ENCODE measurements around the gene CHN2. TPM values are rescaled to one million over a fixed set of nuclear protein-coding genes. Genes with fewer than 3 reads are reported as not detected.

CHN2 gene
- total and polyA plus RNA-seq, 2 donors (not counting 1 experiment from before 2014, with no cell fraction given) = 0.86 to 1.4 TPM

GRCh38 chr7:29340696-29341095 is 146.1 kb downstream of the CHN2 start:
- no peak overlapping the region for H3K27ac ChIP-seq (ENCODE audit: low read length in 2 of 2)
- H3K4me1 ChIP-seq (ENCODE audit: control insufficient read depth in 2 of 2, insufficient read depth in 2 of 2, low read length in 2 of 2) = peaks cover 8 to 19% of the 10 kb centered on the region in 2 donors
- Mint-ChIP-seq H3K4me3 (no peak overlapping the region), H3K9me3 (ENCODE audit: insufficient read depth) (no peaks in the 10 kb centered on the region), H3K27me3 (peaks cover 4% of the 10 kb centered on the region), H3K4me1 (peaks cover 12% of the 10 kb centered on the region), H3K27ac (no peak overlapping the region)
- H3K9me3 ChIP-seq (ENCODE audit: control extremely low read depth in 1 of 3, control insufficient read depth in 2 of 3, insufficient read depth in 1 of 3, low read length in 2 of 3) = no peaks in the 10 kb centered on the region
- no peaks in the 10 kb centered on the region for H3K27me3 ChIP-seq (replicated peaks in 1 of 4; ENCODE audit: control extremely low read depth in 1 of 4, control insufficient read depth in 3 of 4, insufficient read depth in 4 of 4, low read length in 3 of 4)
- TF ChIP-seq EZH2 (IDR thresholded peaks at IDR 0.05; ENCODE audit: borderline replicate concordance, insufficient read depth, low read depth, low read length, poor library complexity, severe bottlenecking) = no peak
- TF ChIP-seq CTCF (IDR thresholded peaks at IDR 0.05) = no peak
- H3K36me3 ChIP-seq (replicated peaks in 1 of 2; ENCODE audit: control extremely low read depth in 1 of 2, control insufficient read depth in 1 of 2, extremely low read depth in 1 of 2, insufficient read depth in 2 of 2, low read length in 1 of 2) = no peaks in the 10 kb centered on the region
- H4K20me1 ChIP-seq (ENCODE audit: control insufficient read depth, insufficient read depth, low read length, poor library complexity, severe bottlenecking) = no peaks in the 10 kb centered on the region
- ATAC-seq (ENCODE audit: low read depth) = no peak
- DNase-seq = no peak
- intact Hi-C loops (cut with micrococcal nuclease) = no loop called here
- POLR2A ChIA-PET = no interaction called here
- 95% methylated on average over 7 of the region's 8 CpGs for WGBS (ENCODE audit: insufficient coverage)
- no peak overlapping the region for H3K4me2 ChIP-seq (replicated peaks; ENCODE audit: low read depth, low read length, poor library complexity, severe bottlenecking)
- H3K9ac ChIP-seq (ENCODE audit: low read length) = no peak overlapping the region
- CTCF ChIA-PET = no interaction called here
- no peak overlapping the region for H3K4me3 ChIP-seq (ENCODE audit: control extremely low read depth in 1 of 5, extremely low read depth in 1 of 5, insufficient read depth in 1 of 5, low read depth in 2 of 5, low read length in 4 of 5)
- H2AFZ ChIP-seq (ENCODE audit: insufficient read depth, low read depth, low read length, poor library complexity, severe bottlenecking) = no peak overlapping the region
- H3K79me2 ChIP-seq (ENCODE audit: control insufficient read depth, insufficient read depth, low read length) = no peaks in the 10 kb centered on the region

DNA sequence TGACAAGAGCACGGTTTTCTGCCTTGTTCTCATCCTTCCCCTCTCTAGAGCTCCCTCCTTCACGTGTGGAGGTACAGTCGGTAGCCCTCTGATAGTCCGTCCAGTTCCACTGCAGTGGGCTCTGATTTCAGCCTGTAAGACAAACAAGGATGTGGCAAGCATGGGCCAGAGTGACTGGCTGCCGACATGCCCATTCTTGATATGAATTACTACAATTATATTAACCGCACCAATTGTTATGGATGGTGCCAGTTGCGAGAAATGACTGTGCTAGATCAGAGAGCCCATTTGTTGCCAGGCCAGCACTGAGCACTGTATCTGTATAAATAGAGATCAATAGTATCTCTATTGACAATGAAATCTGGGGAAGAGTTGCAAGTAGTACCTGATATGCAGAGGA is 146.6 kb downstream of the CHN2 start:
- Histone ChIP-seq H3K4me2 (replicated peaks; ENCODE audit: low read depth, low read length, poor library complexity, severe bottlenecking) (no peak overlapping the region), H3K9ac (ENCODE audit: low read length) (no peak overlapping the region), H3K27ac (ENCODE audit: low read length in 2 of 2) (no peak overlapping the region), H3K9me3 (ENCODE audit: control extremely low read depth in 1 of 3, control insufficient read depth in 2 of 3, insufficient read depth in 1 of 3, low read length in 2 of 3) (no peaks in the 10 kb centered on the region), H4K20me1 (ENCODE audit: control insufficient read depth, insufficient read depth, low read length, poor library complexity, severe bottlenecking) (no peaks in the 10 kb centered on the region), H3K4me1 (ENCODE audit: control insufficient read depth in 2 of 2, insufficient read depth in 2 of 2, low read length in 2 of 2) (peaks cover 8 to 19% of the 10 kb centered on the region in 2 donors), H2AFZ (ENCODE audit: insufficient read depth, low read depth, low read length, poor library complexity, severe bottlenecking) (no peak overlapping the region), H3K27me3 (replicated peaks in 1 of 4; ENCODE audit: control extremely low read depth in 1 of 4, control insufficient read depth in 3 of 4, insufficient read depth in 4 of 4, low read length in 3 of 4) (no peaks in the 10 kb centered on the region), H3K79me2 (ENCODE audit: control insufficient read depth, insufficient read depth, low read length) (no peaks in the 10 kb centered on the region), H3K4me3 (ENCODE audit: control extremely low read depth in 1 of 5, extremely low read depth in 1 of 5, insufficient read depth in 1 of 5, low read depth in 2 of 5, low read length in 4 of 5) (no peak overlapping the region), H3K36me3 (replicated peaks in 1 of 2; ENCODE audit: control extremely low read depth in 1 of 2, control insufficient read depth in 1 of 2, extremely low read depth in 1 of 2, insufficient read depth in 2 of 2, low read length in 1 of 2) (no peaks in the 10 kb centered on the region)
- H3K9me3 Mint-ChIP-seq (ENCODE audit: insufficient read depth) = no peaks in the 10 kb centered on the region
- ChIA-PET CTCF (no interaction called here), POLR2A (no interaction called here)
- ATAC-seq (ENCODE audit: low read depth) = no peak
- intact Hi-C loops (cut with micrococcal nuclease) = no loop called here
- no CpG with 5 or more reads among the region's 7 CpGs for WGBS (ENCODE audit: insufficient coverage)
- H3K4me3 Mint-ChIP-seq = no peak overlapping the region
- no peak for TF ChIP-seq CTCF (IDR thresholded peaks at IDR 0.05)
- no peak for TF ChIP-seq EZH2 (IDR thresholded peaks at IDR 0.05; ENCODE audit: borderline replicate concordance, insufficient read depth, low read depth, low read length, poor library complexity, severe bottlenecking)
- no peak overlapping the region for H3K27ac Mint-ChIP-seq
- peaks cover 4% of the 10 kb centered on the region for H3K27me3 Mint-ChIP-seq
- H3K4me1 Mint-ChIP-seq = peaks cover 12% of the 10 kb centered on the region
- DNase-seq = no peak

Data from B cell (primary cell).